GM19395 (cell line): ENCODE data around the gene NTSR1.

ENCODE experiments used
- ATAC-seq: cut with Tn5 transposase; IDR thresholded peaks from one replicate; pipeline ENCODE4 v1.9.1; 2021; ENCODE audit warnings: mild to moderate bottlenecking, moderate library complexity; ENCODE audit not compliant: unreplicated experiment

Gene NTSR1

DNA sequence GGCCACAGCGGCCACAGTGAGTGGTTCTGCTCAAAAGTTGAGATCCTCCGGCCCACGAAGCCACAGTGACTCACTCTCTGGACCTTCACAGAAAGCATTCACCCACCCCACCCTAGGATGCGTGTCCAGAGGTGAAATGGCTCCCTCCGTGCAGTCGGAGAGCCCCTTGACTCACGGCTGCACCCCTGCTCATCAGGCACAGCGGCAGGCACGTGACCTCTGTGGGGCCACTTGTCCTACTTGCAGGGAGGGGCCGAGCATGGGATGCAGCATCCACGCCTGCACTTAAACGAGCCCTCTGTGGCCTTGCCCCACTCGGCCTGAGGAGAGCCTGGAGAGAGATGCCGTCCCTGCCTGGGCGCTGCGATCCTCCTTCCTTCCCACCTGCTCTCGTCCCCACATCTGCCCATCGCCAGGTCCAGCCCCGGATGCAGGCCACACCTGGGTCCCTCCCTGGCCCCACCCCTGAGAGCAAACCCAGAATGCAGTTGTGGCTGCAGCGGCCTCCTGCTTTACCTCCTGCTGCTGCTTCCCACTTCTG, 28.7 kb downstream of the NTSR1 start:
- ATAC-seq: no peak

DNA sequence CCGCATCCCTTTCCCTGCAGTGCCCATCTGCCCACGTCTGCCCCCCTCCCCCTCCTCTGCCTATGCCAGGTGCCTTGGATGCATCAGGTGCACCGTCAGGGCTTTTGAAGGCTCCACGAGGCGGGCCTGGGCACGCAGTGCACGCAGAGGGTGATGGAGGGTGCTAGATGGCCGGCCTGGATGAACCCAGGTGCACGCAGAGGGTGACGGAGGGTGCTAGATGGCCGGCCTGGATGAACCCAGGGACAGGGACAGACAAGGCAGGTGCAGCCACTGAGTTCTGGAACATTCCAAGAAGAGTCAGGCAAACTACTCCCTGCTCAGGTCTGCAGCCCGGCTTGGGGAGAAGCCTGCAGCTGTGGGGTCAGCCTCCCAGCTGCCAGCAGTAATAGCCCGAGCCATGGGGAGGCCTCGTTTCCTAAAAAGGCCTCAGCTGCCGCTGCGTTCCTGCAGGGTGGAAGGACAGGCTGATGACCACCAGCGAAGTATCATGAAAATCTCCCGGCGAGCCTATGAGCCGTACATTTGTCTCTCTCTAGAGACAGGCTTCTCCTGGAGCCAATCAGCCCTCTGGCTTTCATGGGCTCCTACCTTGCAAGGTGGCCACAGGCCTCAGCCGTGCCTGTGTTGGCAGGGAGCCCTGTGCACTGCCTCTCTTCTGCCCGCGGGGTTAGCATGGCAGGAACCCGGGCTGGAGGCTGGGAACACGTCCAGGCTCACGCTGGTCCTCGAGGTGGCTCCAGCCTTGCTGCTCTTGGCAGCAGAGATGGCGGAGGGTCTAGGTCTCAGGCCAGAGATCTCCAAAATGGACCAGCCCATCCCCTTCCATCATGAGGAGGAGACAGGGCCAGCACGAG, 29.6 kb downstream of the NTSR1 start:
- no peak for ATAC-seq

DNA sequence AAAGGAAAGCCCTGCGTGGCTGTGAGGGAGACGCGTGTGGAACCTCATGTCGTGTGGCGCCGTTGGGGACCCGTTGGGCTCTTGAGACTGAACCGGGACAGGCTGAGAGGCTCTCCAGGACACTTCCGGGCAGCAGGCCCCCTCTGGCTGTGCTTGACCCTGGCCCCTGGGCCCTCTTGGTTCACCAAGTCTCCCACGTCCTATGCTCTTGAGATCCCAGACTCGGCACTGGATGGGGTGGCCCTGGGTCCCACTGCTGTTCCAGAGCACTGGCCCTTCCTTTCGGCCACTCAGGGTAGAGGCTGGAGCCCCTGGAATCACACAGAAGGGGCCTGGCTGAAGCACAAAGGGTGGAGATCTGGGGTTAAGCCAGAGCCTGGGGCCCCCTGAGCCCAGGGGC, 30.4 kb downstream of the NTSR1 start:
- no peak for ATAC-seq

DNA sequence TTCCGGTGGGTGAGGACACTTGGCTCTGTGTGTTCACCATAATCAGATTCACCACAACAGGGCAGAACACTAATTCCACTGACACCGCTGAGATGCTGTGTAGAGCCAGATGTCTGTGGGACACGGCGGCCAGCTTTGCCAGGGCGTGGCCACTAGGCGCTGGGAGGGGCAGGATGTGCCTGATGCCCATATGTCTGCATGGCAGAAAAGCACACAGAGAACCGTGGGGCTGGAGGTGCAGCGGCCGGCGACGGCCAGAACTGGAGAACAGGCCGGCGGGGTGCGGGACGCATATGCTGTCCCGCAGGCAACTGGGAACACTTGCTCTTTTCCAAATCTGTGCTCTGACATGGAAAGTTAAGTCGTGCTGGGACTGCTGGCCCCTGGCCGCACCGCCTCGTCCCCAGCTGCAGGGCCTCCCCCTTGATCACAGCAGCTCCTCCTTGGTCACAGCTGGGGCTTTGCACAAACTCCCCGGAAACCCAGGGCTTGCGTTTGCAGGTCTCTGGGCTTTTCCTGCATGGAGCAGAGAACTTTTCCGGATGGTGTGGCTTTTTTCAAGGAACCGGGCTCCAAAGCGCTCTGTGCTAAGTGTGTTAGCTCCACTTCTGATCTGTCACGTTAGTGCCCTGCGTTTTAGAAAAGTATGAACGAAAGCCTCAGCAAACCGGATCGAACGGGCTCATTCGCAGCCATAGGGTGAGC, 31.1 kb downstream of the NTSR1 start:
- peak; percentile 17 for ATAC-seq

DNA sequence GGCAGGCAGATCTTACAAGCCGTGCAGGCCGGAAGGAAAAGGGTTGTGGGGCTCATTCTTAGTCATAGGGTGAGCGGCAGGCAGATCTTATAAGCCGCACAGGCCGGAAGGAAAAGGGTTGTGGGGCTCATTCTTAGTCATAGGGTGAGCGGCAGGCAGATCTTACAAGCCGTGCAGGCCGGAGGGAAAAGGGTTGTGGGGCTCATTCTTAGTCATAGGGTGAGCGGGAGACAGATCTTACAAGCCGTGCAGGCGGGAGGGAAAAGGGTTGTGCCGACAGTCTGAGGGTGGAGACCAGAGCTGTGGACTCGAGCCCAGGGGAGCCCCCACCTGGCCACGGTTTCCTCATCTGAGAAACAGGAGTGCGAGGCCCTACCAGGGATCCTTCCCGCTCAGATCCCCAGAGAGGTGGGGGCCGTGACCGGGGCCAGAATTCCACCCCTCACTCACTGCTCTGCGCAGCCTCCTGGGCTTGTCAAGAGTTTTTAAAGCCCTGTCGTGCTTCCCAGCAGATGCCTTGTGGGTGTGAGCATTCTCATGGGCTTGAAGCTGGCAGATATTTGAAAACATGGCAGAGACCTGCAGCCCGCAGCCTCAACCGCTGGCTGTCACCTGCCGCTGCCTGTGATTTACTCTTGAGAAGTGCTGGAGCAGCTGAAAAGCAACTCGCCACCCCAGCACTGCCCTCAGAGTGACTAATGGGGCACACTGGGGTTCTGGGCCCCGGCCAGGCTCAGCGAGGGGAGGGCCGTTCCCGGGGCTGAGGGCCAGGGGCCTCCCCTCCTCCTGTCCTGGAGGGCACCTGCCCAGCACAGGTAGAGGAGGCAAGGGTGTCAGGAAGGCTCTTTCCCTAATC, 31.9 kb downstream of the NTSR1 start:
- peak; percentile 89 for ATAC-seq

DNA sequence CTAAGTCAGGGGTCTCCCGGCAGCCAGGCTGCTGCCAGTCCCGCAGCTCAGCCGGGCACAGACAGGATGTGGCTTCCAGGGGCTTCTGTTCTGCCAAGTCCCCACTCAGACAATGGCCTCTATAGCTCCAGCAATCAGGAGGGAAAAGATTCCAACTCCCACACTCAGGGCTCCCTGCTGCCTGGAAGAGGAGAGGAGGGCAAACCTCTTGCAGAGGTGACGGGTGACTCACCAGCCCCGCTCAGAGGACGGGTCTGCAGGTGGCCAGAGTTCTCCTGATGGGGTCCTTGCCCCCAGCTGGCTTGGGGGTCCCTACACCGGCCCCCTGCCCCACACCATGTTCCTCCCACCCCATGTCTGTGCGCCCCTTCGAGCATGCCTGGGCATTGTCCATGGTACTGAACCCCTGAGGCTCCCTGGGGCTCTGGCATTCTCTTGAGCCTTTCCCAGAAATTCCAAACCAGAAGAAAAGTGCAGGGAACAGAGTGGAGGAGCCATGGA, 32.6 kb downstream of the NTSR1 start:
- ATAC-seq: no peak

DNA sequence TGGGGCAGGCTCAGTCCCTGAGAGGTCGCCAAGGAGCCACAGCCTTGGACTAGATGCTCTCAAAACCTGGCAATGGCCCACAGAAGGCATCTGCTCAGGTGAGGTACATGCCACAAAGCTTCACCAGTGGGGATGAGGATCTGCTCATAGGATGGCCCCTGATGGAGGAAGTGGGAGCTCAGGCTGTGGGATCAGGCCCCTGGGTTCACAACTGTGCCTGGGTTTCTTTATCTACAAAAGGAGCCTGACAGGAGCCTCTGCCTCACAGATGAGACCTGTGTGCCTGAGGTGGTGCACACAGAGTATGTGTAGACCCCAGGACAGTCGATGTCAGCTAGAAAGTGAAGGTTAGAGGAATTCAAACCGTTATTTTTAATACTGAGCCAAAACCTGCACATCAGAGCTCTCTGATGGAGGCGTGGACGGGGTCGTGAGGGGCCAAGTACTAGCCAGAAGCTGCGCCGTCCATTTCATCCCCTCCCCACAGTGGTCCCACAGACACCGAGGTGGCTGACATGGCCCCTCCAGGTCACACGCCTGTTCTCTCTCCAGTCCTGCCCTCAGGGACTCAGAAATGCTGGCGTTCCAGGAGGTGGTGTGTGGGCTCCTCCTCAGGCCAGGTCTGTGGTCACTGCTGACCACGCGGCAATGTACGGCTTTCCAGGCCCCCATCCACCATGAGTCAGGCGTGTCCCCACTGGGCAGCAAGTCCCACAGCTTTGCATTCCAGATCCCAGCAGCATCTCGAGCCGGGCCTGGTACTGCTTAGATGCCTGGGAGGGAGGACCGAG, 33.3 kb downstream of the NTSR1 start:
- ATAC-seq: no peak

DNA sequence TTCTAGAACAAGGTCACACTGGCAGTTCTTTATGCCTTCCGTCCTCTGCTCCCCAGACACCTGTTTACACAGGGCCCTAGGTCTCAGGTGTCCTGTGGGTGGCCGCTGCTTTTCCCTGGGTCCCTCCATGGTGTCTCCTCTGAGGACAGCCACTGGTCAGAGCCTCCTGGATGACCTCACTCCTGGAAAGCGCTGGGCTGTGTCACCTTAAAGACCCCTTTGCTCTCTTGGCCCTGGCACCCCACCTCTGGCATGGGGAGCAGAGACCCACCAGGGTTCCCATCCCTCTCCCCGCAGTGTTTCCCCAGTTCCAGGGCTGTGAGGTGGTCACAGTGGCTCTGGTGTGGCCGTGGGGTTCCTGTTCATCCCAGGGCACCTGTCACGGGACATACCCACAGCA, 33.9 kb downstream of the NTSR1 start:
- ATAC-seq: no peak

DNA sequence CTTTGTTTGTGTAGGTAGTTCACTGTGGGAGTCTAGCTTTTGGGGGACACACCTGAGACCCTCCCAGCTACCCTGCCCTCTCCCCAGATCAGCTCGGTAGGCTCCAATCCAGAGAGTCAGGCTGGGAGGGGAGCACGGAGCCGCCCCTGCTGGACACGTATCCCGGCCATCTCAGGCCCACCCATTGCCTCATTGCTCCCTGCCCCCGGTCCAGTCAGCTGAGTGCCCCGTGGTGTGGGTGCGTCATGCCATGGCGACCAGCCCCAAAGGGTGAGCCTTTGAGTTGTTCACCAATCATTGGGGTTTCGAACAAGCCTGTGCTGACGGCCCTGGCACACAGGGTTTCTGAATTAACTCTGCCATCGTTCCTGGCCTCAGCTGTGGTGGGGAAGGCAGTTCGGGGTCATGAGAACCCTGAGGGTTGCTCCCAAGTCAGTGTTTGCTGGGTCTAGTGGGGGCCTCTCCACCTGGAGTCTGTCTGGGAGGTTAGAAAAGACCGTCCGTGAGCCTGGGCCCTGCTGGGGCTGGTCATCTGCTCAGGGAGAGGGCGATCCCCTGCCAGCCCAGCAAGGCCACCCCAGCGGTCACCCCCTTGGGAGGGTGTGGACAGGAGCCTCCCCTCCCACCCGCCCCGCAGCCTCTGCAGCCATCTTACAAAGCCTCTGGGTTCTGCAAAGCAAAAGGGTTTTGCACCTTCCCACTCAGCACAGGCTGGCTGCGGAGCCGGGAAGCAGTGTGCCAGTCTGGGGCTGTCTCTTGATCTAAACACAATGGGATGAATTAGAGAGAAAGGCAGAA, 34.5 kb downstream of the NTSR1 start:
- no peak for ATAC-seq

DNA sequence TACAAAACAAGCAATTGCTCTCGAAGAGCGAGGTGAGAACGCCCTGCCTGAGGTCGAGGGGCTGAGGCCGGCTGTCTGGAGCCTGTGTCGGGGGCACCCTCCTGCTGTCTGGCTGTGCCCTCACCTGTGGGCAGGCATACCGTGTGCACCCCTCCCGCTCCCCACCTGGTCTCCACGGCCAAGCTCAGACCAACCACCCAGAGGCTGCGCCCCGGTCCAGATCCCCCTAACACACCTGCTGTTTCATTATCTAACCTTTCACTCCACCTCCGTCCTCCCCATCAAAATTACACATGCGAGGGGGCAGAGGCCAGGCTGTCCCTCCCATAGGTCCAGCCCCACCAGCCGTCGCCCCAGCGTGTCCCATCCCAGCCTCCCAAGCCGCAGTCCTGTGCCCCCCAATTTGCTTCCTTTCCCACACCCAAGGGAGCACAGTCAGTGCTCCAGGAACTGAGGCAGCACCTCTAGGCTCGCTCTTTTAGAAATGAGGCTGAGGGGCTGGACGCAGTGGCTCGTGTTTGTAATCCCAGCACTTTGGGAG, 35.2 kb downstream of the NTSR1 start:
- no peak for ATAC-seq

DNA sequence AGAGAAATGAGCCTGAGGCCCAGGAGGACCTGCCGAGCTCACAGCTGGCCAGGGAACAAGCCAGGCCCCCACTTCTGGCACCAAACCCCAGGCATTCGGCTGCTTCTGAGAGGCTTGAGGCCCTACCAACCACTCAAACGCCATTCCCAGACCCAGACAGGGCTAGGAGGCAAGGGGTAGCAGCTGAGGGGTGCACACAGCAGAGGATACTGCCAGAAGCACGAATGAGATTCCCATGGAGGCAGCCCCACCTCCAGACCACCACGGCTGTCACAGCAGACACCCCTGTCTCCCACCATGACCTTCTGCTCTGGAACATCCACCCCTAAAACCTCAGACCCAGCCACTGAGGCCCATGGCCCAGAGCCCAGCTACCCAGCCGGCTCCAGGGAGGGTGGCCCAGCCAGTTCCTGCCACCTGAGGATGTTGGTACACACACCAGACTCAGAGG, 36.1 kb downstream of the NTSR1 start:
- no peak for ATAC-seq

DNA sequence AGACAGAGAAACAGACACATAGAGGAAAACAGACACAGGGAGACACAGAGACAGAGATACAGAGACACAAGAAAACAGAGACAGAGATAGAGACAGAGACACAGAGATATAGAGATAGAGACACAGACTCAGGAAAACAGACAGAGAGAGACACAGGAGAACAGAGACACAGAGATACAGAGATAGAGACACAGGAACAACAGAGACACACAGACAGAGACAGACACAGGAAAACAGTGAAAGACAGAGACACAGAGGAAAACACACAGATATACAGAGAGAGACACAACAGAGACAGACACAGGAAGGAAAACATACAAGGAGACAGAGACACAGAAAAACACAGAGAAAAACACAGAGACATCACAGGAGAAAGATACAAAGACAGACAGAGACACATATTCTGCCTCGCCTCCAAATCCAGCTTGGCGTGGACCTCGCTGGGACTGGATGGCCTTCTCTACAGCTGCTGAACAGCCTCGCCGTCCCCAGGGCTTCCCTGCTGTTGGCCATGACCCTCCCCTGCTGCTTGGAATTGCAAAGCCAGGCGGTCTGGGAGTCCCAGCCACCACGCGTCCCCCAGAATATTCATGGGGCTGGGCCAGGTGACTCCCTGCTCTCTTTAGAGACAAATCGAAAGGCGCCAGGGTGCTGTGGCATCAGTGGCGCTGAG, 36.8 kb downstream of the NTSR1 start:
- ATAC-seq: no peak

DNA sequence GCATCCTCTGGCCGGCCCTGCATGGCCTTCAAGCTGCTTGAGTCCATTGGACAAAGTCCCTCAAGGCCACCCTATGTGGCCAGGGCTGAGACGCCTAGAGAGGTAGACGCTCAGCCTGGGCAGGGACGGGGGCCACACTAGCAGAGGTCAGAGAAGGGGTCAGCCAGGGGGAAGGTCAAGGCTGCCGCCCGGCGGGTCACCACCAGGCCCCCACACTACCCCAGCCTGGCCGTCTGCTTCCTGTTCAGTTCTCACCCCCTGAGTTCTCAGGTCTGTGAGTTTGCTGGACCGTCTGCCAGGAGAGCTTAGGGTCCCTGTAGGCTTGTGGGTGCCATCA, 37.3 kb downstream of the NTSR1 start:
- no peak for ATAC-seq

DNA sequence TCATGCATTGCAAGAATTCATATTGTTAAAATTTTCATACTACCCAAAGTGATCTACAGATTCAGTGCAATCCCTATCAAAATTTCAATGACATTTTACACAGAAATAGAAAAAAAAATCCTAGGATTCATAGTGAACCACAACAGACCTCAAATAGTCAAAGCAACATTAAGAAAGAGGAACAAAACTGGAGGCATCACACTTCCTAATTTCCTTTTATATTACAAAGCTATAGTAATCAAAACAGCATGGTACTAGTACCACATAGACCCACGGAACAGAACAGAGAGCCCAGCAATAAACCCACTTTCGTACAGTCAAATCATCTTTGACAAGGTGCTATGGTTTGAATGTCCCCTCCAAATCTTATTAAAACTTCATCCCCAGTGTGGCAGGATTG, 39.7 kb downstream of the NTSR1 start:
- no peak for ATAC-seq

DNA sequence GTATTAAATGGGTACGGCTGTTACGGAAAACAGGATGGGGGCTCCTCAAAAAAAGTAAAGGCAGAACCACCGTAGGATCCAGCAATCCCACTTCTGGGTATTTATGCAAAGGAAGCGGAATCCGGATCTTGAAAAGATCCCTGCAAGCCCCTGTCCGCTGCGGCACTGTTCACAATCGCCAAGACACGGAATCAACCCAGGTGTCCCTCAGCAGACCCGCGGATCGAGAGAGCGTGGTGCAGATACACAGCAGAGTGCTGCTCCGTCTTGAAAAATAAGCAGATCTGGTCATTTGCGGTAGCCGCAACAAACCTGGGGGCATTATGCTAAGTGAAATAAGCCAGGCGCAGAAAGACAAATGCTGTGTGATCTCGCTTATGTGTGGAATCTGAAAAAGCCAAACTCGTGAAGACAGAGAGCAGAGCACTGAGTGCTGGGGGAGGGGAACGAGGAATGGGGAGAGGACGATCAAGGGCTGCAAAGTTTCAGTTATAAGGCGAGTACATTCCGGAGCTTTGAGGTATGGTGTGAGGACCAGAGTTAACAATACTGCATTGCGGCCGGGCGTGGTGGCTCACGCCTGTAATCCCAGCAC, 41.3 kb downstream of the NTSR1 start:
- no peak for ATAC-seq

DNA sequence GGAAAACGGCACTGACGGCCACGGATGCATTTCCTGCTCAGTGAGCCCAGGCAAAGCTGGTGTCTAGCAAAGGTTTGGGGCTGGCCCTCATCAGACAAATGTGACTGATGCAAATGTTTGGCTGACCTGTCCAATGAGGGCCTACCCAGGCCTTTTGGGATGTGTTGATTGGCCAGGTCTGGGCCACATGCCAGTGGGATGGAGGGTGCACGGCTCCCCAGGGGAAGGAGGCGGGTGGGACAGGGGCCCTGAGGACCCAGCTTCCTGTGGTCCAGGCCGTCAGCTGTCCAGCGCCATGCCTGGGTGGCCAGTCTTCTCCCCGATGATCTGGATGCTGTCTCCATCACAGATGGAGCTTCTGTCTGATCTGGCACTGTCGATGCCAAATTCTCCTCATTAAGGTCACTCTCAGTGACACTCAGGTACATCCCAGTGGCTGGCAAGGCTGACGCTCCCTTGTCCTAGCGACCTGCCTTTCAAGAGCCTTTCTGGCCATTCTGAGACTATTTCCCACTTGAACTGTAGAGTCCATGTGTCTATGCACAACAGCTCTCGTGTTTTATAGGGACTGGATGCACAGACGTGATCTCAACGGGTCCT, 43.0 kb downstream of the NTSR1 start:
- ATAC-seq: no peak

DNA sequence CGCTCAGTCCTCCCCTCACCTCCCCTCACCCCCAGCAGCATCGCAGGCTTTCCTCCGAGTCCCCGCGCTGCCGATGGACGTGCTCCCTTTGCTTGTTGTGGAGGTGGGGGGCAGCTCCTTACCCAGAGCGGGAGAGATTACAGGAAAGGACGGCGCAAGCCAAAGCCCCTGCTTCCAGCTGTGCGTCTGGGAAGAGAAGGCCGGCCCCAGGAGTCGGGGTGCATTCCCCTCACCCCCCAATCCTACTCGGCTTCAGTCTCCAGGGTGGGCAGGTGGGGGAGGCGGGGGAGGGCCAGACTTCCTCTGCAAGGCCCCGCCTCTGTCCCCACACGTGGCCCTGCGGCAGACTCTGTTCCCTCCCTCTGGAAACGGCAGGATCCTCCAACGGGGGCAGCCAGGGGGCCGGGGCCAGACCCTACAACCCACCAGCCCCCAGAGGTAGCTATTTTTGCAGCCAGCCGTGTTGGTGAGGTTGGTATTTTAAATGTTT, 43.6 kb downstream of the NTSR1 start:
- ATAC-seq: no peak
